ENCODE measurements around the gene CSF3R.

CSF3R gene

DNA sequence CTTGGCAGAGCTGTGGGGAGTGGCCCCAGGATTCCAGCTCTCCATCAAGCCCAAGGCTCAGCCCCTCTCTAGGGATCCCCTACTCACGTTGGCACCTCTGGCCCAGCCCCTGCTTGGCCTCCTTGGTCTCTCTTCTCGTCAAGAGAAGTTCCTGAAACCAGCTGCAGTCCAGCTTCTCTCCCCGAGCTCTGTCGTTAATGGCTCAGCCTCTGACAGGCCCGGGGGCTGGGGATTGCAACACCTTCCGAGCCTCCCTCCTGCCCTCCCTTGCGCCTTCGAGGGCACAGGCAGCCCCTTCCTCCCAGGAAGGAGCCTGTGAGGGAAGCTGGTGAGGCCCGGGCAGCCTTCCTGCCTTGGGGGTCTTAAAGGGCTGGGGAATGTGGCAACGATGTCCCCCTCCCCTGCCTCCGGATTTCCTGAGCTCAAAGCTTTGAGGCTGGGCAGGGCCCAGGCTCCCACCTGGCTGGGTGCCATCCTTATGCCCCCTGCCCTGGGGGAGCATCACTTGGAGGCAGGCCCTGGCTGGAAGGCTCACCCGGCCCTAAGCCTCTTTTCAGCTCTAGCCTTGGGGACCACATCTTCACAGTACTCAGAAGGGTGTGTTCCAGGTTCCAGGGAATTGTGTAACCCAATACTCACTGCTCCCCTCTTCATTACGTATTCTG is at the start of gene CSF3R:
Gene CSF3R (minus strand): TSS at position 190 of the 665 bp plus-strand sequence. CDS start 3,417 bp downstream, outside the sequence.
- DNase-seq (ENCODE audit: low read depth in 2 of 2, low spot score in 1 of 2): no peak

GRCh38 chr1:36531833-36532232 is 49.1 kb upstream of the CSF3R start:
- DNase-seq (ENCODE audit: low read depth in 2 of 2, low spot score in 1 of 2): no peak

- no peak for DNase-seq (ENCODE audit: low read depth in 2 of 2, low spot score in 1 of 2)
Observed at GRCh38 chr1:36530791-36531190, 48.1 kb upstream of the CSF3R start.

DNA sequence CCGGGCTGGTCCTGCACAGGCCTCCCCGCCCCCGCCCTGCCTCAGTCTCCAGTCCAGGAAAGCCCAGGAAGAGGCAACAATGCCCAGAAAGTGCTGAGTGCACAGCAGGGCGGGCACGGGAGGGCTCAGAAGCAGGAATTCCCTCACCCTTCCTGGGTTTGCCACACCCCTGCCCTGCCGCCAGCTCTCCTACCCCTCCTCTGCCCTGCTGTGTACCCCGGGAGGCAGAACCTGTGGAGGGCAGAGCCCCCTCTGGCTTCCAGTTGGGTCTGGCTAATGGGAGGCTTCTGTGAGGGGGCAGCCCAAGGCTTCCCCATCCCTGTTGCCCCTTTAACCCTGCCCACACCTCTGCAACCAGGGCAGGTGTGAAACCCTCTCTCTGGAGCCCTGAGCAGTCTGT is 47.5 kb upstream of the CSF3R start:
- DNase-seq (ENCODE audit: low read depth in 2 of 2, low spot score in 1 of 2): no peak

DNA sequence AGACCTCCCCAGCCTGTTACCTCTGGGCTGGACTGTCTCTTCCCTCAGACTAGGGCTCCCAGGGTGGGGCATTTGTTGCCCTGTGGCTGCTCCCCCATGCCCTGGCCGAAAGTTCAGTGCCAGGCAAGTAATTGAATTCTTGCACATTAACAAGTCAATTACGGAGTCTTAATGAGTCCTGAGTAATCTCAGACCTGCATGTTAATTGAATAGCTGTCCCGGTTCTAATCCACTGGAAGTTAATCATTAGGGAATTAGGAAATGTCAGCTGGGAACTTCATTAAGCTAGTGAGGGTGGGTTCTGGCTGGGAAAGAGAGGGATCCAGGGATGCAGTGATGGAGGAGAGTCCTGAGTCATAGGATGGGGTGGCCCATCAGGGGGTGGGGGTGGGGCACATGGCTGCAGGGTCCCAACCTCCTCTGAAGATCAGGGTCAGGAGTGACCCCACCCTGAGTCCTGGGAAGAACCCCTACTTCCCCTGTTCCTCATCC is 47.1 kb upstream of the CSF3R start:
- DNase-seq (ENCODE audit: low read depth in 2 of 2, low spot score in 1 of 2): no peak

DNA sequence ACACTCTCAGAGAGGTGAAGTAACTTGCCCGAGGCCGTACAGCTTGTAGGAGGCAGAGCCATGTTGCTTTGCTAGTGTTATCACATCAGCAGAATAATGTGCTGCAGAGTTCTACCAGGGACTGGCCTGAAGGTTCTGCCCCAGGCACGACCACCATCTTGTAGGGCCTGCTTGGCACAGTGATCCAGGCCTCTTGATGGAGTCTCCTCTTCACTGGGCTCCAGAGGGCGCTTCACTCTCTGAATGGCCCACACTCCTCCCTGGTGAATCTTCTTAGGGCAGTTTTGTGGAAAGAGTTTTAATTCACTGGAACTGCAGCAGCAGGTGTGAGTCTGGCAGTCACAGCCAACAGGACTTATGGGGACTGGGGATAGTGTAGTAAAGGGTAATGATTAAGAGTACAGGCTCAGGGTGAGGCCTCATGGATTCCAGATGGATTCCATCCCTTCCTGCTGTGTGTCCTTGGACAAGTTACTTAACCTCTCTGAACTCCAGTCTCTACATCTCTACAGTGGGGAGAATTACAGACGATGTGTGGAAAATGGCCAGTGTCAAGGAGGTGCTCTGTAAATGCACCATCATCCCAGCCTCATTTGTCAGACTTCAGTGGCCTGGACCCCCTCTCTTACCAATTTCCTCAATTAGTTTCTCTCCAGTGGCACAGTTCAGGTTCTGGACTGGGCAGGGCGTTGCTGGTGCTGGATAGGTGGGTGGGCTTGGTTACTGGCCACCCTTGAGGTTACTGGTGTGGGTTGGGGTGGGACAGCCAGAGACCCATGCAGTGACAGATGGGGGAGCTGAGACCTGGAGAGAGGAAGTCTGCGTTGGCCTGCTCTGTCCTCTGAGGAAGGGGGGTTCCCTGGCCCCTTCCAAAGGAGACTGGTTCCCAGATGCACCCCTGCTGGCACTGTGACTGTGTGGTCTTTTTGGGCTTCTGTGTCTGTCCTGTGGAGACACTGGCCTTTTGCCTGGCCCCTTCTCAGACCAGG is 45.9 kb upstream of the CSF3R start:
- no peak for DNase-seq (ENCODE audit: low read depth in 2 of 2, low spot score in 1 of 2)

- no peak for DNase-seq (ENCODE audit: low read depth in 2 of 2, low spot score in 1 of 2)
Observed at GRCh38 chr1:36525166-36525565, 42.5 kb upstream of the CSF3R start.

- no peak for DNase-seq (ENCODE audit: low read depth in 2 of 2, low spot score in 1 of 2)
Observed at GRCh38 chr1:36524359-36525062, 41.8 kb upstream of the CSF3R start.

DNA sequence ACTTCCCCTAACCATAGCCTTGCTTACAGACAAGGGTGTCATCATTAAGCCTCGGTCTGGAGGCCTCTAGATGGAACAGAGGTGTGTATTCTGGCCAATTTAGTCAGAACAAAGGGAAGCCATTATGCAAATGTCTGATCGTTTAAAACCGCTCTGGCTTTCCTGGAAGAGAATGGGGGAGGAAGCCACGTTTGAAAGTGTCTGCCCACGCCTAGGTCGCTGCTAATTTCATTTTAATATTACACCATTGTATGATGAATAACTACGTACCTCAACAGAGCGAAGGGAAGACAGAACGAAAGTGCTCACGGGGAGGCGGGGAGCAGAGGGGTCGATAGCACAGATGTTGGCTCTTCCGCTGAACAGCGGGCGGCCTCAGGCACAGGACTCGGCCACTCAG is 41.1 kb upstream of the CSF3R start:
- DNase-seq (ENCODE audit: low read depth in 2 of 2, low spot score in 1 of 2): no peak

- no peak for DNase-seq (ENCODE audit: low read depth in 2 of 2, low spot score in 1 of 2)
Observed at GRCh38 chr1:36523230-36523495, 40.5 kb upstream of the CSF3R start.

DNA sequence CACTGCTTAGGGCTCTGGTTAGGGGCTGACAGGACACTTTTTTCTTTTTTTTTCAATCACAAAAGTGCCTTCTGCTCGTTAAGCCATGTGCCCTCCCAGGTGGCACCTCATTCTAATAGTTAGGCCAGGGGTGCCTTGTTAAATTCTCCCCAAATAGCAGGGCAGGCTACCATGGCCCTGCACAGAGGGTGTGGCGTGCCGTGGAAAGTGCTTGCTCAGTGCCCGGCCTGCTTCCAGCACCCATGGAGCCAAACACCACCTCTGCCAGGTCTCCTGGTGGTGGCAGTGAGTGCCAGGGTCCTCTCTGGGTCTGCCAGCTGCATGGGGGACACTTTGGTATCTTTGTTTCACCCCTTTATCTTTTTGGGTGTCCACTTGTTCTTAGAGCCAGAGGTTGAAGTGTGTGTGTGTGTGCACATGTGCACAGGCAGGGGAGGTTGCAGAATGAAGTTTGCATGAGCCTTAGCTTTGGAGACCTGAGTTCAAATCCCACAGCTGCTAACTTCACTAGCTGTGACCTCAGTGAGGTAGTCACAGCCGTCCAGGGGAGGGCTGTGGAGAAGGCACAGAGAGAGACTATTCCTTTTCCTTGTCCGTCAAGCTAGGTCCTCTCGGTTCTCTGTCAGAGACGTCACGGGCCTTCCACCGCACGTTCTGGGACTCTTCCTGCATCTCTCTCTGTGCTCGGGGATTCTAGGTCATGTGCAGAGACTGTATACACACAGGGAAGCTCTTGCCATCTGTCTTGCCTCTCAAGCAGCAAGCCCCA is 39.9 kb upstream of the CSF3R start:
- DNase-seq (ENCODE audit: low read depth in 2 of 2, low spot score in 1 of 2): no peak

- no peak for DNase-seq (ENCODE audit: low read depth in 2 of 2, low spot score in 1 of 2)
Observed at GRCh38 chr1:36522021-36522420, 39.3 kb upstream of the CSF3R start.

GRCh38 chr1:36520771-36521420 is 38.2 kb upstream of the CSF3R start:
- no peak for DNase-seq (ENCODE audit: low read depth in 2 of 2, low spot score in 1 of 2)

DNA sequence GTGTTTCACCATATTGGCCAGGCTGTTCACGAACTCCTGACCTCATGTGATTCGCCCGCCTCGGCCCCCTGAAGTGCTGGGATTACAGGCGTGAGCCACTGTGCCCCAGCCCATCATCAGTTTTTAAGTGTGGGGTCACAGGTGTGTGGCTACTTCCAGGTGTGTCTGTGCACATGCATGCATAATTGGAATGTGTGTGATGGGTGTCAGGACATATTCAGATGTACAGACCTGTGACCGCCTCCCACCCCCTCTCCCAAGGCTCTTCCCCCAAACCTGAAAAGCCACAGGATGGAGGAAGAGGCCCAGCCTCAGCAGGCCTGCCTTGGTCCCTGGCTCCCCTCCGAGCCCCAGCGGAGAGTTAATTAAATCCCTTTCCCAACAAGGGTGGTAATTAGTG is 37.3 kb upstream of the CSF3R start:
- DNase-seq (ENCODE audit: low read depth in 2 of 2, low spot score in 1 of 2): no peak

- DNase-seq (ENCODE audit: low read depth in 2 of 2, low spot score in 1 of 2): no peak
Observed at GRCh38 chr1:36517011-36517771, 34.5 kb upstream of the CSF3R start.

- peak in 1 of 2 donors; percentile 3 for DNase-seq (ENCODE audit: low read depth in 2 of 2, low spot score in 1 of 2)
Observed at GRCh38 chr1:36516372-36517010, 33.8 kb upstream of the CSF3R start.

- no peak for DNase-seq (ENCODE audit: low read depth in 2 of 2, low spot score in 1 of 2)
Observed at GRCh38 chr1:36515315-36516138, 32.8 kb upstream of the CSF3R start.

DNA sequence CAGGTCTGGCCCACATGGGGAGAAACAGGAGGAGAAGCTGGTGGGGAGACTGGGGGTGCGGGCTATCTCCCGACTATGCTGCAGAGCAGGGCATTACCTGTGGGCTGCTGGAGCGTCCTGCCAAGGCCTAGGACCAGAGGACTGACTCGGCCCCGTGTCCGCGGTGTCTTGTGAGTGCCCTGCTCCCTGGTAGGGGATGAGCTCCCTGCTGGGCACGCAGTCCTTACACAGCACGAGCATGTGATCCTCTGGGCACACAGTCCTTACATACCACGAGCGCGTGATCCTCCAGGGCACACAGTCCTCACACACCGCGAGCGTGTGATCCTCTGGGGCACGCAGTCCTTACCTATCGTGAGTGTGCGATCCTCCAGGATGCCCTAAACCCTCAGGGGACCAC is 31.8 kb upstream of the CSF3R start:
- DNase-seq (ENCODE audit: low read depth in 2 of 2, low spot score in 1 of 2): no peak

Data from stimulated activated CD8-positive, alpha-beta memory T cell treated with anti-CD3 and anti-CD28 coated beads, Interleukin-4, amount 100 ng/mL, for 4 hours (primary cell).